ENCODE results near the gene COL20A1.
"Not testable (repeated sequence)": the region's sequence is repeated elsewhere in the genome, so short reads cannot be mapped to it uniquely, and the experiment has no call there.

COL20A1 gene

GRCh38 chr20:63298731-63299312 lies 5.8 kb downstream of the COL20A1 start:
- Histone ChIP-seq H3K27me3 (ENCODE audit: insufficient read depth, low read length) (peaks cover 50% of the 10 kb centered on the region), H3K4me1 (ENCODE audit: control insufficient read depth, insufficient read depth, low read length, unreplicated experiment) (no peaks in the 10 kb centered on the region), H3K79me2 (ENCODE audit: control insufficient read depth, insufficient read depth, low read length, unreplicated experiment) (no peaks in the 10 kb centered on the region), H3K36me3 (ENCODE audit: insufficient read depth, low read length) (no peaks in the 10 kb centered on the region), H3K4me3 (ENCODE audit: low read depth, low read length) (no peak overlapping the region), H3K27ac (ENCODE audit: low read depth, low read length) (no peak overlapping the region), H2AFZ (ENCODE audit: low read length, unreplicated experiment) (no peak overlapping the region)

DNA sequence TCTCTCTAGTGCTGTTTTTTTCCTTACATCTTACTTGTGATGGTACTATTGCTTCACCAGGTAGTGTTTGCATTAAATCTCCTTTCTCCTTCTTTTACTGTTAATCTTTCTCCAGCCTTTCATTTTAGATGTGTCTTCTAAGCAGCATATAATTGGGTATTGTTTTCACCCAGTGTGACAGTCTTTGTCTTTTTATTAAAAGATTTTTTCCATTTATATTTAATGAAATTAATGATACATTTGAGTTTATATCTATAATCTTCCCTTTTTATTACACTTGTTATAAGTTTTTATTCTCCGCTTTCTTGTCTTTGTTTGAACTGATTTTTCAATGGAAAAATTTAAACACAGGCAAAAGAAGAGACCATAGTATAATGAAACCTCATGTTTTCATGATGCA lies 8.7 kb downstream of the COL20A1 start:
- Histone ChIP-seq H2AFZ (ENCODE audit: low read length, unreplicated experiment) (no peak overlapping the region), H3K4me3 (ENCODE audit: low read depth, low read length) (no peak overlapping the region), H3K79me2 (ENCODE audit: control insufficient read depth, insufficient read depth, low read length, unreplicated experiment) (no peaks in the 10 kb centered on the region), H3K27me3 (ENCODE audit: insufficient read depth, low read length) (peaks cover 27% of the 10 kb centered on the region), H3K27ac (ENCODE audit: low read depth, low read length) (no peak overlapping the region), H3K36me3 (ENCODE audit: insufficient read depth, low read length) (no peaks in the 10 kb centered on the region), H3K4me1 (ENCODE audit: control insufficient read depth, insufficient read depth, low read length, unreplicated experiment) (no peaks in the 10 kb centered on the region)

DNA sequence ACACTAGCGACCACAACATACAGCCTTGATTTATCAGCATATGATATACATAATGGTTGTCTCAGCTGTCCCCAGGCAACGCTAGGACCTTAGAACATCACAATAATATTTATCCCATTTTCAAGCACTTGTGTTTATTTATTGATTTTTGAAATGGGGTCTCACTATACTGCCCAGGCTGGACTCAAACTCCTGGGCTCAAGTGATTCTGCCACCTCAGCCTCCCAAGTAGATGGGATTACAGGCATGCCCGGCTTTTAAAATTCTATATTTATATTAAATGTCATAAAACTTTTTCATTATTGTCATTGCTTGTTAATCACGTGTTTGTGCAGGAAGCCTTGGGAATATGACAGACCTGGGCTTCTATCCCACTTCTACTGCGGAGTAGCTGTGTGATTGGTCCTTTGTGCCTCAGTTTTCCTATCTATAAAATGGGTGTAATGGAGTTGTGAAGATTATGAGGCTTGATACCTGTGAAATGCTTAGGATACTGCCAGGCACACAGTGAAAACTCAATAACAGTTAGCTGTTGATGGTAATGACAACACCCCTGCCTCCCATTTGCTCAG lies 10.2 kb downstream of the COL20A1 start:
- no peaks in the 10 kb centered on the region for H3K4me1 ChIP-seq (ENCODE audit: control insufficient read depth, insufficient read depth, low read length, unreplicated experiment)
- H2AFZ ChIP-seq (ENCODE audit: low read length, unreplicated experiment): no peak overlapping the region
- H3K79me2 ChIP-seq (ENCODE audit: control insufficient read depth, insufficient read depth, low read length, unreplicated experiment): no peaks in the 10 kb centered on the region
- no peaks in the 10 kb centered on the region for H3K36me3 ChIP-seq (ENCODE audit: insufficient read depth, low read length)
- peaks cover 22% of the 10 kb centered on the region for H3K27me3 ChIP-seq (ENCODE audit: insufficient read depth, low read length)
- H3K27ac ChIP-seq (ENCODE audit: low read depth, low read length): no peak overlapping the region
- H3K4me3 ChIP-seq (ENCODE audit: low read depth, low read length): no peak overlapping the region

- Histone ChIP-seq H3K79me2 (ENCODE audit: control insufficient read depth, insufficient read depth, low read length, unreplicated experiment) (no peaks in the 10 kb centered on the region), H3K36me3 (ENCODE audit: insufficient read depth, low read length) (no peaks in the 10 kb centered on the region), H3K4me3 (ENCODE audit: low read depth, low read length) (no peak overlapping the region), H2AFZ (ENCODE audit: low read length, unreplicated experiment) (no peak overlapping the region), H3K27me3 (ENCODE audit: insufficient read depth, low read length) (peaks cover 10% of the 10 kb centered on the region), H3K27ac (ENCODE audit: low read depth, low read length) (no peak overlapping the region), H3K4me1 (ENCODE audit: control insufficient read depth, insufficient read depth, low read length, unreplicated experiment) (no peaks in the 10 kb centered on the region)
Measured at GRCh38 chr20:63305393-63305792, 12.4 kb downstream of the COL20A1 start.

DNA sequence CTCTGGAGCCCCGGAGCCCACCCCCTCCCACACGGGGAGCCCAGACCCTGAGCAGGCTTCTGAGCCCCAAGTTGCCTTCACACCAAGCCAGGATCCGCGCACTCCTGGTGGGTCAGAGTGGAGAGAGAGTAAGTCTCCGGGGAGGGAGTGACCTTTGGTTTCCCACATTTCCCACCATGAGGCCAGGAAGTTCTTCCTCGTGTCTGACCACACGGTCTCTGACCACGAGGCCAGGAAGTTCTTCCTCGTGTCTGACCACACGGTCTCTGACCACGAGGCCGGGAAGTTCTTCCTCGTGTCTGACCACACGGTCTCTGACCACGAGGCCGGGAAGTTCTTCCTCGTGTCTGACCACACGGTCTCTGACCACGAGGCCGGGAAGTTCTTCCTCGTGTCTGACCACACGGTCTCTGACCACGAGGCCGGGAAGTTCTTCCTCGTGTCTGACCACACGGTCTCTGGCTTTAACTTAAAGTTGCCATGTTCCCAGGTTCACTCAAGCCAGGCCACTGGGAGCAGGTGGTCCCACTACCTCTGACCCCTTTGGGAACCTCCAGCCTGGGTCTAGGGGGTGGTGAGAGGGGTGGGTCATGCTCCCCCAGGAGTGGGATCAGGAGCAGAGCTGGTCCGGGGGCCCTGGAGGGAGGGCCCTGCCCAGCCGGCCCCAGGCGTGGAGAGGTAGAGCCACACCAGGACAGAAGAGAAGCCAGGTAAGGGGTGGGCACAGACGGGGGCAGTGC lies 13.1 kb downstream of the COL20A1 start:
- not testable (repeated sequence) for H3K4me3 ChIP-seq (ENCODE audit: low read depth, low read length); H3K79me2 ChIP-seq (ENCODE audit: control insufficient read depth, insufficient read depth, low read length, unreplicated experiment); H3K36me3 ChIP-seq (ENCODE audit: insufficient read depth, low read length); H3K27ac ChIP-seq (ENCODE audit: low read depth, low read length); H3K4me1 ChIP-seq (ENCODE audit: control insufficient read depth, insufficient read depth, low read length, unreplicated experiment); H2AFZ ChIP-seq (ENCODE audit: low read length, unreplicated experiment)
- H3K27me3 ChIP-seq (ENCODE audit: insufficient read depth, low read length): peaks cover 10% of the 10 kb centered on the region

GRCh38 chr20:63306673-63307537 lies 13.9 kb downstream of the COL20A1 start:
- H3K4me1 ChIP-seq (ENCODE audit: control insufficient read depth, insufficient read depth, low read length, unreplicated experiment): no peaks in the 10 kb centered on the region
- no peak overlapping the region for H3K4me3 ChIP-seq (ENCODE audit: low read depth, low read length)
- H3K79me2 ChIP-seq (ENCODE audit: control insufficient read depth, insufficient read depth, low read length, unreplicated experiment): no peaks in the 10 kb centered on the region
- H3K36me3 ChIP-seq (ENCODE audit: insufficient read depth, low read length): no peaks in the 10 kb centered on the region
- H3K27ac ChIP-seq (ENCODE audit: low read depth, low read length): no peak overlapping the region
- H2AFZ ChIP-seq (ENCODE audit: low read length, unreplicated experiment): no peak overlapping the region
- peaks cover 6% of the 10 kb centered on the region for H3K27me3 ChIP-seq (ENCODE audit: insufficient read depth, low read length)

- no peaks in the 10 kb centered on the region for H3K4me1 ChIP-seq (ENCODE audit: control insufficient read depth, insufficient read depth, low read length, unreplicated experiment)
- H3K27ac ChIP-seq (ENCODE audit: low read depth, low read length): no peak overlapping the region
- no peaks in the 10 kb centered on the region for H3K79me2 ChIP-seq (ENCODE audit: control insufficient read depth, insufficient read depth, low read length, unreplicated experiment)
- no peak overlapping the region for H3K4me3 ChIP-seq (ENCODE audit: low read depth, low read length)
- H3K36me3 ChIP-seq (ENCODE audit: insufficient read depth, low read length): no peaks in the 10 kb centered on the region
- H3K27me3 ChIP-seq (ENCODE audit: insufficient read depth, low read length): peaks cover 6% of the 10 kb centered on the region
- H2AFZ ChIP-seq (ENCODE audit: low read length, unreplicated experiment): no peak overlapping the region
Measured at GRCh38 chr20:63307538-63308217, 14.7 kb downstream of the COL20A1 start.

DNA sequence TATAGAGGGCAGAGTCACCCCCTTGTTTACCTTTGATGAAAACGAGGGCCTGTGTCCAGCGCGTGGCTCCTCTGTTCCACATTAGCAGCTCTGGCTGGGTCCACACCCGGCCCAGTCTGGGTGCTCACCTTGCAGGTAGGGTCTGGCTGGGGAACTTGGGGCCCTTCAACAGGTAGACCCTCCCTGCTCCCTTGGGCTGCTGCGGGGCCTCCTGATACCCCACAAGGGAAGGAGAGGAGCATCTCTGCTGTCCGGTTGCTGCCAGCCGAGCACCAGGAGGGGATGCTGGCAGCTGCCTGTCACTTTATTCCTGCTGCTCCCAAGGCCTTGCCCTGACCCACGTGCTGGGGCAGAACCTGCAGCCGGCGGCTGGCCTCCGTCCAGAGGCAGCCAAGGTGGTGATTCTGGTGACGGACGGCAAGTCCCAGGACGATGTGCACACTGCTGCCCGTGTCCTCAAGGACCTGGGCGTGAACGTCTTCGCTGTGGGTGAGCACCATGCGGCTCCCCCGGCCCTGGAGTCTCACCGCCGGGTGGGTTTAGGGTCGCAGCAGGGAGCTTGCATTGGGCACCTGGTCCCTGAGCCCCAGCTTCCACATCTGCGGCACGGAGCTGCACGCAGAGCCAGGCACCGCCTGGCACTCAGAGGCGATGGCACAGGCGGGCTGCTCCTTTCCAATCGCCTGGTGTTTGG lies 15.4 kb downstream of the COL20A1 start:
- H3K36me3 ChIP-seq (ENCODE audit: insufficient read depth, low read length): no peaks in the 10 kb centered on the region
- peaks cover 6% of the 10 kb centered on the region for H3K27me3 ChIP-seq (ENCODE audit: insufficient read depth, low read length)
- H3K4me1 ChIP-seq (ENCODE audit: control insufficient read depth, insufficient read depth, low read length, unreplicated experiment): no peaks in the 10 kb centered on the region
- no peak overlapping the region for H2AFZ ChIP-seq (ENCODE audit: low read length, unreplicated experiment)
- H3K4me3 ChIP-seq (ENCODE audit: low read depth, low read length): no peak overlapping the region
- H3K79me2 ChIP-seq (ENCODE audit: control insufficient read depth, insufficient read depth, low read length, unreplicated experiment): no peaks in the 10 kb centered on the region
- no peak overlapping the region for H3K27ac ChIP-seq (ENCODE audit: low read depth, low read length)

DNA sequence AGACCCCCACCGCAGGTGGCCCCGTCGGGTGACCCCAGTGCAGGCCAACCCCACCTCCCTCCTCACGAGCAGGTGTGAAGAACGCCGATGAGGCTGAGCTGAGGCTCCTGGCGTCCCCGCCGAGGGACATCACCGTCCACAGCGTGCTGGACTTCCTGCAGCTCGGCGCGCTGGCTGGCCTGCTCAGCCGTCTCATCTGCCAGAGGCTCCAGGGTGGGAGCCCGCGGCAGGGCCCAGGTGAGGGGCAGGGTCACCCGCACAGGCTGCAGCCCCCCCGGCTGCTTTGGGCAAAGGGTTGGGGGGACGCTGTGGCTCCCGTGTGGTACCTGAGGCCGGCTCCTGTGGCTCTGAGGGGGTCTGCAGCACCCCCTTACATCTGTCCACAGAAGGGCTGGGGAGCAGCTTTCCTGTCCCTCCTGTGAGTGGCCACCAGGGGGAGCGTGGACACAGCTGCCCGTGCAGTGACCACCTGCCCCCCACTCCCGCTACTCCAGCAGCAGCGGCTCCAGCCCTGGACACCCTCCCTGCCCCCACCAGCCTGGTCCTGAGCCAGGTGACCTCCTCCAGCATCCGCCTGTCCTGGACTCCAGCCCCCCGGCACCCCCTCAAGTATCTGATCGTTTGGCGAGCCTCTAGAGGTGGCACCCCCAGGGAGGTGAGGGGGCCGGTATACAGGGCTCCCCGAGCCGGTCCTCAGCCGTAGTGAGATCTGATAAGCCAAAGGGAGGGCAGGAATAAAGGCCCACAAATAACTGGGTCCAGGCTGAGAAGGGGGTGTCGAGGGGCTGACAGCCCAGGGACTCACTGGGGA lies 16.5 kb downstream of the COL20A1 start:
- Histone ChIP-seq H3K79me2 (ENCODE audit: control insufficient read depth, insufficient read depth, low read length, unreplicated experiment) (no peaks in the 10 kb centered on the region), H3K27me3 (ENCODE audit: insufficient read depth, low read length) (peaks cover 6% of the 10 kb centered on the region), H3K4me1 (ENCODE audit: control insufficient read depth, insufficient read depth, low read length, unreplicated experiment) (no peaks in the 10 kb centered on the region), H3K36me3 (ENCODE audit: insufficient read depth, low read length) (no peaks in the 10 kb centered on the region), H3K4me3 (ENCODE audit: low read depth, low read length) (no peak overlapping the region), H3K27ac (ENCODE audit: low read depth, low read length) (no peak overlapping the region), H2AFZ (ENCODE audit: low read length, unreplicated experiment) (no peak overlapping the region)

Measured in ACC112 (cell line).